Gastroesophageal sphincter (tissue), 4 donors: ENCODE measurements around the gene TLCD1. TPM values are rescaled to one million over a fixed set of nuclear protein-coding genes. Genes with fewer than 3 reads are reported as not detected.
"Not testable (repeated sequence)": the region's sequence is repeated elsewhere in the genome, so short reads cannot be mapped to it uniquely, and the experiment has no call there.

ENCODE experiments used
- ATAC-seq: fragments of 150-250 bp; one replicate; pipeline ENCODE4 v1.9.1; 2016; ENCODE audit warnings: mild to moderate bottlenecking, moderate library complexity
- H3K27ac ChIP-seq, 4 donors: fragments of 200-600 bp; sonication (generic) in 3 of 4; 1 replicate in 3 of 4; 2 replicates in 1 of 4; pipeline ENCODE4 v1.5.1; 2016 to 2019
- H3K27me3 ChIP-seq: fragments of 200-600 bp; sonication (generic); one replicate; pipeline ENCODE4 v1.5.1; 2019
- H3K36me3 ChIP-seq, 2 donors: fragments of 200-600 bp; sonication (generic); one replicate each; pipeline ENCODE4 v1.5.1; 2019; ENCODE audit warnings: control low read depth in 1 of 2
- H3K4me1 ChIP-seq, 3 donors: fragments of 200-600 bp; sonication (generic); 1 replicate in 2 of 3; 2 replicates in 1 of 3; pipeline ENCODE4 v1.5.1; 2016 to 2019; ENCODE audit warnings: control low read depth in 2 of 3
- H3K4me3 ChIP-seq, 2 donors: fragments of 200-600 bp; sonication (generic); one replicate each; pipeline ENCODE4 v1.5.1; 2019; ENCODE audit warnings: mild to moderate bottlenecking in 1 of 2, moderate library complexity in 1 of 2
- H3K9me3 ChIP-seq, 3 donors: fragments of 200-600 bp; sonication (generic); one replicate each; pipeline ENCODE4 v1.5.1; 2017 to 2019; ENCODE audit warnings: control low read depth in 2 of 3
- EP300 ChIP-seq: sonication (generic); formaldehyde crosslinking; IDR thresholded peaks from one replicate; pipeline ENCODE4 v1.6.1; 2017; ENCODE audit warnings: antibody characterized with exemption, mild to moderate bottlenecking
- POLR2A ChIP-seq, 2 donors: fragments of 450-650 bp; IDR thresholded peaks; one replicate each; pipeline ENCODE4 v1.6.1; 2017; ENCODE audit warnings: antibody characterized with exemption in 2 of 2, mild to moderate bottlenecking in 2 of 2, moderate library complexity in 1 of 2
- POLR2AphosphoS5 ChIP-seq: sonication (generic); formaldehyde crosslinking; IDR thresholded peaks from one replicate; pipeline ENCODE4 v1.6.1; 2017; ENCODE audit warnings: antibody characterized with exemption
- WGBS, 2 donors: methylation state at CpG; one replicate each; pipeline ENCODE4 v1.1.5; 2018; ENCODE audit warnings: low coverage in 1 of 2; 5-methylcytosine and 5-hydroxymethylcytosine counted together
- total RNA-seq, 4 donors: library from RNA; depleted of rRNA; stranded (reverse); fragments of >200 nt; gene quantifications; one replicate each; pipeline ENCODE4 v1.1.0, GENCODE V29; 2016
- TF ChIP-seq, protein P1 (sequence below), 4 experiments: fragments of 200-600 bp in 2 of 4; fragments of 450-650 bp in 2 of 4; sonication (generic) in 1 of 4; IDR thresholded peaks; one replicate each; pipeline ENCODE4 v1.5.1; 2017 to 2019; ENCODE audit warnings: antibody characterized with exemption in 4 of 4, mild to moderate bottlenecking in 2 of 4, moderate library complexity in 2 of 4

TLCD1 gene
- total RNA-seq, 4 donors from 2014 or later, result 1.1 to 2.8 TPM; not detected in 2

DNA sequence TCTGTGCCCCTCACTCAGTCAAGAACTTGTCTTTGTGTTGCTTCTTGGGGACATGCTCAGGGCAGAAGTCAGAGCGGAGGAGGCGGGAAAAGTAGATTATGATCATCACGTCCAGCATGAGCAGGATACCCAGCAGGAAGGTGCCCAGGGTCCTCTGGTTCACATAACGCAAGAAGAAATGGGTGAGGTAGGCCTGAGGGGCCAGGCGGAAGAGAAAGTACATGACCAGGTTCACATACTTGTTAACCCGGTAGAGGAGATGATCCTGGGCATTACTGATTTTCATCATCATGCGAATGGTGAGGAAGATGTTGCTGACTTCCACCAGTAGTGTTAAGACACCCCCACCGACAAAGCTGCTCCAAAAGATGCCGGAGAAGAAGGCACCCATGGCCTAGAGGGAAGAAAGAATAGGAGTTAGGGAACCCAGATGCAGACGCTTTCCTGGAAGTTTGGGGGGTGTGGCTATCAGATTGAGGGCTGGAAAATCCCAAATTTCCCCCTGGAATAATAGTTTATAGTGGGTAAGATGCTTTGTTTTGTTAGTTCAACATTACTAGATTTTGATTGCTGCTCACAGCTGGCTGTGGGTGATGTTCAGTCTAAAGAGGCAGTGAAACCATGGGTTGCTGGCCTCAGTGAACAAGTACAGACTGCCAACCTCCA, 1.4 kb downstream of the TLCD1 start:
- no peak for ATAC-seq
- peaks cover 0 to 39% of the 10 kb centered on the region in 2 donors for H3K36me3 ChIP-seq
- H3K27me3 ChIP-seq, result no peaks in the 10 kb centered on the region
- peaks cover 4 to 77% (median 35%) of the 10 kb centered on the region in 3 donors for H3K4me1 ChIP-seq
- 53 to 62% methylated on average over 7 to 8 of the region's 10 CpGs for WGBS, 2 donors
- no peak overlapping the region for H3K4me3 ChIP-seq
- H3K27ac ChIP-seq, result peak overlapping the region in 2 of 4 donors; percentile 97 to 100
- TF ChIP-seq POLR2AphosphoS5 (no peak), EP300 (no peak), POLR2A (IDR thresholded peaks at IDR 0.05) (no peak)
- TF ChIP-seq, protein P1, sequence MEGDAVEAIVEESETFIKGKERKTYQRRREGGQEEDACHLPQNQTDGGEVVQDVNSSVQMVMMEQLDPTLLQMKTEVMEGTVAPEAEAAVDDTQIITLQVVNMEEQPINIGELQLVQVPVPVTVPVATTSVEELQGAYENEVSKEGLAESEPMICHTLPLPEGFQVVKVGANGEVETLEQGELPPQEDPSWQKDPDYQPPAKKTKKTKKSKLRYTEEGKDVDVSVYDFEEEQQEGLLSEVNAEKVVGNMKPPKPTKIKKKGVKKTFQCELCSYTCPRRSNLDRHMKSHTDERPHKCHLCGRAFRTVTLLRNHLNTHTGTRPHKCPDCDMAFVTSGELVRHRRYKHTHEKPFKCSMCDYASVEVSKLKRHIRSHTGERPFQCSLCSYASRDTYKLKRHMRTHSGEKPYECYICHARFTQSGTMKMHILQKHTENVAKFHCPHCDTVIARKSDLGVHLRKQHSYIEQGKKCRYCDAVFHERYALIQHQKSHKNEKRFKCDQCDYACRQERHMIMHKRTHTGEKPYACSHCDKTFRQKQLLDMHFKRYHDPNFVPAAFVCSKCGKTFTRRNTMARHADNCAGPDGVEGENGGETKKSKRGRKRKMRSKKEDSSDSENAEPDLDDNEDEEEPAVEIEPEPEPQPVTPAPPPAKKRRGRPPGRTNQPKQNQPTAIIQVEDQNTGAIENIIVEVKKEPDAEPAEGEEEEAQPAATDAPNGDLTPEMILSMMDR (IDR thresholded peaks at IDR 0.05), result no peak
- no peaks in the 10 kb centered on the region for H3K9me3 ChIP-seq

DNA sequence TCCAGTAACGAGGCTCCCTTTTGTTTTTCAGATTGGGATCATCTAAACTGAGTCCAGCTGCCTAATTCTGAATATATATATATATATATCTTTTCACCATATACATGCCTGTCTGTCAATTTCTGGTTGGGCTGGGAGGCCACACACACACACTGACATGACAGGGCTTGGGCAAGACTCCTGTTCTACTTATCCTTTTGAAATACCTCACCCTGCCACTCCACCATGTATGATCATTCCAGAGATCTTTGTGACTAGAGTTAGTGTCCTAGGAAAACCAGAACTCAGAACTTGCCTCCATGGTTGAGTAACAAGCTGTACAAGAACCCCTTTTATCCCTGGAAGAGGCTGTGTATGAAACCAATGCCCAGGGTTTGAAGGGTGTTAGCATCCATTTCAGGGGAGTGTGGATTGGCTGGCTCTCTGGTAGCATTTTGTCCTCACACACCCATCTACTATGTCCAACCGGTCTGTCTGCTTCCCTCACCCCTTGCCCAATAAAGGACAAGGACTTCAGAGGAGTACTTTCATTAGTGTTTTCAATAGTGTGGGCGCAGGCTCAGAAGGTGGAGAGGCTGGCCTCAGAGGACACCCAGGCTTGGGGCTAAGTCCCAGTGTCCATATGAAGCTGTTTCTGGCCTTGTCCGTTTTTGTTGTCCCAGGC, 2.1 kb downstream of the TLCD1 start:
- H3K27me3 ChIP-seq, ATAC-seq, H3K27ac ChIP-seq, H3K4me3 ChIP-seq, H3K9me3 ChIP-seq: not testable (repeated sequence)
- H3K36me3 ChIP-seq, result peaks cover 0 to 39% of the 10 kb centered on the region in 2 donors
- peaks cover 4 to 76% (median 37%) of the 10 kb centered on the region in 3 donors for H3K4me1 ChIP-seq
- 38 to 47% methylated on average over 2 to 3 of the region's 4 CpGs for WGBS, 2 donors

DNA sequence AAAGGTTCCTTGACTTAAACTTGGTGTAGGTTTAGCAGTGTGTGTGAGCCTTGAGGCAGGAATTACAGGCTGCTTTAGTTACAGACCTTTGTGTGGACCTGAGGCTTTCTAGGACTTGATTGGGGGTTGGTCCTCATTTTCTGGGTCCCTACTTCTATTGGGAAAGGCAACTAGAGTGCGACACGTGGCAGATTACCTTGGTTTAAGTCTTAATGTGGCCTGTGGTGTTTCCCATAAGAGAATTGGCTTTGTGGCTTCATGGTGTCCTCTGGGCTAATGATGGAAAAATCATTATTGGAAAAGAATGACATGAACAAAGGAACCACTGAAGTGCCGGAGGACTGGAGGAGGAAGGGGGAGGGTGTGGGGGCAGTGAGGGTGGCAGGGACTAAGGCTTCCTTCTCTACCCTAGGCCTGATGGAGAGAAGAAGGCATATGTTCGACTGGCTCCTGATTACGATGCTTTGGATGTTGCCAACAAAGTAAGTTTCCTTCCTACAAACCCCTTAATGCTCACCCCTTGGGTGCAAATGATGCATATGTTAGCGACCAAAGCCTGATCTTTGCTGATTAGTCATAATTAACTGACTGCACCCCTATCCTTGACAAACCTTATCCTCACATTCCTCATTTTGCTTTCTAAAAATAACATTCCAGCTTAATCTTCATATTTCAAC, 2.7 kb downstream of the TLCD1 start:
- Histone ChIP-seq H3K4me1 (peaks cover 4 to 82% (median 44%) of the 10 kb centered on the region in 3 donors), H3K4me3 (no peak overlapping the region), H3K36me3 (peaks cover 0 to 39% of the 10 kb centered on the region in 2 donors), H3K27ac (no peak overlapping the region), H3K9me3 (no peaks in the 10 kb centered on the region), H3K27me3 (no peaks in the 10 kb centered on the region)
- ATAC-seq, result no peak
- WGBS, 2 donors, result 49 to 71% methylated on average over 3 to 5 of the region's 6 CpGs
- TF ChIP-seq, protein P1 (IDR thresholded peaks at IDR 0.05), result no peak
- TF ChIP-seq POLR2AphosphoS5, result no peak
- TF ChIP-seq POLR2A (IDR thresholded peaks at IDR 0.05), result no peak
- TF ChIP-seq EP300, result no peak

DNA sequence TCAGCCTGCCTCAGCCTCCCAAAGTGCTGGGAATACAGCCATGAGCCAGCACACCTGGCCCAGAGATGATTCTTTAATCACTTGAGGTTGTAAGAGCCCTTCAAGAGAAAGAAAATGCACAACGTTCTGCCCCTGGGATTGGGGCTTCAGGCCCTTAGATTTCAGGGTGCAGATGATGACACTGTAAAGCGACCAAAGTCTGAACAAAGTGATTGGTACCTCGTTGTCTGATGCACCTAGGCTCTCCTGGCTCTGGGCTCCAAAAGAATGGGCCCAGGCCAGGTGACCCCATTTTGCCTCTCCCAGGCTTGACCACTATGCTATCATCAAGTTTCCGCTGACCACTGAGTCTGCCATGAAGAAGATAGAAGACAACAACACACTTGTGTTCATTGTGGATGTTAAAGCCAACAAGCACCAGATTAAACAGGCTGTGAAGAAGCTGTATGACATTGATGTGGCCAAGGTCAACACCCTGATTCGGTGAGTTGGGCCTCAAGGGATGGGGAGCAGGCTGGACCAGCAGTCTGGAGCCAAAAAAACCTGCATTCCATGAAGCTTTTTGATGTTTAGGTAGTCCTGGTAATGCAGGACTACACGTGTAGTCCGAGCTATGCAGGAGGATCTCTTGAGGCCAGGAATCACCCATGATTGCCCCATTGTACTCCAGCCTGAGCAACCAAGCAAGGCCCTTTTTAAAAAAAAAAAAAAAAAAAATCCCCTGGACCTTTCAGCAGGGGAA, 3.4 kb downstream of the TLCD1 start:
- WGBS, 2 donors, result 38 to 44% methylated on average over 2 to 3 of the region's 7 CpGs
- Histone ChIP-seq H3K27ac (no peak overlapping the region), H3K4me1 (peaks cover 4 to 82% (median 42%) of the 10 kb centered on the region in 3 donors), H3K36me3 (peaks cover 0 to 39% of the 10 kb centered on the region in 2 donors), H3K27me3 (no peaks in the 10 kb centered on the region), H3K9me3 (no peaks in the 10 kb centered on the region), H3K4me3 (no peak overlapping the region)
- ATAC-seq, result no peak
- no peak for TF ChIP-seq POLR2A (IDR thresholded peaks at IDR 0.05)
- TF ChIP-seq, protein P1 (IDR thresholded peaks at IDR 0.05), result no peak
- TF ChIP-seq EP300, result no peak
- TF ChIP-seq POLR2AphosphoS5, result no peak

DNA sequence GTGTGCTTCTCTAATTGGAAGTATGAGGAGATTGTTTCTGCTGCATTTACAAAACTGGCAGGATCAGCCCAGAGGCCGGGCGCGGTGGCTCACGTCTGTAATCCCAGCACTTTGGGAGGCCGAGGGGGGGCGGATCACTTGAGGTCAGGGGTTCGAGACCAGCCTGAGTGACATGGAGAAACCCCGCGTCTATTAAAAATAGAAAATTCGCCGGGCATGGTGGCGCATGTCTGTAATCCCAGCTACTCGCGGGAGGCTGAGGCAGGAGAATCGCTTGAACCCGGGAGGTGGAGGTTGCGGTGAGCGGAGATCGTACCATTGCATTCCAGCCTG, 5.1 kb downstream of the TLCD1 start:
- Histone ChIP-seq H3K4me3 (peak overlapping the region; percentile 83 to 89), H3K36me3 (peaks cover 0 to 40% of the 10 kb centered on the region in 2 donors), H3K4me1 (peaks cover 4 to 80% (median 44%) of the 10 kb centered on the region in 3 donors), H3K27ac (peak overlapping the region in 2 of 4 donors; percentile 93)
- not testable (repeated sequence) for ATAC-seq, H3K27me3 ChIP-seq, H3K9me3 ChIP-seq
- WGBS, 2 donors, result 37 to 64% methylated on average over 11 to 14 of the region's 19 CpGs
